Umbilical cord (tissue), 2 donors: ENCODE data around the gene CSNK1G2. TPM values are rescaled to one million over a fixed set of nuclear protein-coding genes. Genes with fewer than 3 reads are reported as not detected.

Source experiments
- DNase-seq: peaks from one replicate; pipeline ENCODE4 v3.0.0-alpha.2; 2015; ENCODE audit warnings: low spot score
- total RNA-seq: library from RNA; depleted of rRNA; stranded (reverse); fragments of >200 nt; gene quantifications from one replicate; pipeline ENCODE4 v1.2.3, GENCODE V29; 2014; ENCODE audit warnings: low replicate concordance; ENCODE audit not compliant: insufficient read depth

The CSNK1G2 gene
- 51.0 TPM for total RNA-seq

- no peak for DNase-seq
These were observed at the start of gene CSNK1G2 for GRCh38 chr19:1941146-1942077. CSNK1G2 (plus strand) TSS chr19:1941172; CDS start chr19:1969773, 28,601 bp downstream.

GRCh38 chr19:1893791-1894190 lies 47.2 kb upstream of the CSNK1G2 start:
- no peak for DNase-seq

GRCh38 chr19:1896508-1896907 lies 44.5 kb upstream of the CSNK1G2 start:
- no peak for DNase-seq

- DNase-seq: peak; percentile 35
These were observed 39.0 kb upstream of the CSNK1G2 start for GRCh38 chr19:1901940-1902404.

GRCh38 chr19:1902923-1903322 lies 38.0 kb upstream of the CSNK1G2 start:
- no peak for DNase-seq

GRCh38 chr19:1904860-1905109 lies 36.2 kb upstream of the CSNK1G2 start:
- no peak for DNase-seq

- peak; percentile 99 for DNase-seq
These were observed 35.7 kb upstream of the CSNK1G2 start, which contains the start of the genes ADAT3 and SCAMP4 for GRCh38 chr19:1905110-1905862. ADAT3 (plus strand) TSS chr19:1905399; CDS start chr19:1912048, 6,649 bp downstream. SCAMP4 (plus strand) TSS chr19:1905399; CDS start chr19:1915020, 9,621 bp downstream.

GRCh38 chr19:1905863-1906375 lies 35.1 kb upstream of the CSNK1G2 start:
- no peak for DNase-seq

GRCh38 chr19:1906985-1907562 lies 33.9 kb upstream of the CSNK1G2 start:
- no peak for DNase-seq

- no peak for DNase-seq
These were observed 33.2 kb upstream of the CSNK1G2 start for GRCh38 chr19:1907563-1908363.

- DNase-seq: no peak
These were observed 32.7 kb upstream of the CSNK1G2 start for GRCh38 chr19:1908364-1908678.

GRCh38 chr19:1909761-1910080 lies 31.3 kb upstream of the CSNK1G2 start:
- no peak for DNase-seq

GRCh38 chr19:1910177-1910576 lies 30.8 kb upstream of the CSNK1G2 start:
- DNase-seq: no peak

- DNase-seq: no peak
These were observed 29.9 kb upstream of the CSNK1G2 start for GRCh38 chr19:1911098-1911497.

- DNase-seq: no peak
These were observed 29.0 kb upstream of the CSNK1G2 start for GRCh38 chr19:1911995-1912394.

- DNase-seq: no peak
These were observed 28.0 kb upstream of the CSNK1G2 start for GRCh38 chr19:1912760-1913505.

- no peak for DNase-seq
These were observed 27.0 kb upstream of the CSNK1G2 start for GRCh38 chr19:1913781-1914577.

- no peak for DNase-seq
These were observed 26.1 kb upstream of the CSNK1G2 start for GRCh38 chr19:1914826-1915341.

GRCh38 chr19:1917146-1917545 lies 23.8 kb upstream of the CSNK1G2 start:
- no peak for DNase-seq

GRCh38 chr19:1917926-1918325 lies 23.0 kb upstream of the CSNK1G2 start:
- DNase-seq: no peak
